GM12878 (cell line): Measurements from ENCODE around the gene CUL5. TPM values are rescaled to one million over a fixed set of nuclear protein-coding genes. Genes with fewer than 3 reads are reported as not detected.

Experiments used
- ATAC-seq: fragments of 200-7000 bp; cut with Tn5 transposase; 3 replicates; pipeline ENCODE4 v1.9.1; 2020; ENCODE audit warnings: mild to moderate bottlenecking, moderate library complexity
- BruUV-seq: library from RNA; stranded (reverse); fragments of 400-500 nt; replicated peaks from 2 replicates; lab custom pipeline; 2021; lab: Mats Ljungman, UMichigan
- CTCF ChIA-PET: fragments of 300-600 bp; sonication (Branson Sonifier 250); formaldehyde crosslinking; extraction: SDS; loops from one replicate; lab custom pipeline; 2021; ENCODE audit warnings: inconsistent platforms; lab: Yijun Ruan, JAX
- POLR2A ChIA-PET: fragments of 350-600 bp; formaldehyde crosslinking; extraction: SDS; loops from one replicate; lab custom pipeline; 2021; ENCODE audit warnings: inconsistent platforms; lab: Charles Lee
- RAD21 ChIA-PET: fragments of 300-600 bp; sonication (Branson Sonifier 250); formaldehyde crosslinking; loops from one replicate; lab custom pipeline; 2023; ENCODE audit warnings: antibody characterized with exemption; ENCODE audit not compliant: unreplicated experiment; lab: Charles Lee
- SMC1A ChIA-PET: fragments of 300-600 bp; sonication (Branson Sonifier 250); formaldehyde crosslinking; loops from one replicate; lab custom pipeline; 2023; ENCODE audit not compliant: unreplicated experiment, uncharacterized antibody; lab: Charles Lee
- DNase-seq: peaks from one replicate; pipeline ENCODE4 v3.0.0-alpha.2; 2011; ENCODE audit warnings: low read depth, low spot score
- FAIRE-seq: peaks from 3 replicates; lab custom pipeline; 2011; peaks lifted over from hg19 to GRCh38; lab: Jason Lieb, UNC
- H2AFZ ChIP-seq: 2 replicates; pipeline ENCODE4 v1.6.0; 2011; ENCODE audit warnings: low read depth, low read length, control low read depth; ENCODE audit not compliant: control insufficient read depth
- H3K27ac ChIP-seq: 2 replicates; pipeline ENCODE4 v1.5.1; 2011; ENCODE audit warnings: control low read depth; ENCODE audit not compliant: control insufficient read depth, insufficient read depth
- H3K27me3 ChIP-seq, 2 experiments: replicated peaks in 1 of 2; 2 replicates each; pipeline versions ENCODE4 v1.6.0 to v1.6.1; 2011; ENCODE audit warnings: low read length in 1 of 2; ENCODE audit not compliant: control insufficient read depth in 2 of 2, insufficient read depth in 2 of 2
- H3K36me3 ChIP-seq, 2 experiments: 2 replicates each; pipeline ENCODE4 v1.5.1; 2011; ENCODE audit warnings: low read length in 1 of 2; ENCODE audit not compliant: control insufficient read depth in 2 of 2, insufficient read depth in 2 of 2
- H3K4me1 ChIP-seq: 2 replicates; pipeline ENCODE4 v1.6.1; 2011; ENCODE audit warnings: mild to moderate bottlenecking, low read length, moderate library complexity, mixed read lengths; ENCODE audit not compliant: control insufficient read depth, insufficient read depth
- H3K4me2 ChIP-seq: 2 replicates; pipeline ENCODE4 v1.6.0; 2011; ENCODE audit warnings: control low read depth; ENCODE audit not compliant: control insufficient read depth, insufficient read depth
- H3K4me3 ChIP-seq: fragments of 200-600 bp; sonication (generic); 2 replicates; pipeline ENCODE4 v1.5.1; 2016
- H3K79me2 ChIP-seq: 2 replicates; pipeline ENCODE4 v1.6.0; 2011; ENCODE audit warnings: low read length; ENCODE audit not compliant: control insufficient read depth, insufficient read depth
- H3K9ac ChIP-seq: 2 replicates; pipeline ENCODE4 v1.8.0; 2011; ENCODE audit warnings: low read length, control low read depth, mixed read lengths; ENCODE audit not compliant: control insufficient read depth, insufficient read depth
- H3K9me3 ChIP-seq: replicated peaks from 3 replicates; pipeline ENCODE4 v1.5.1; 2011; ENCODE audit warnings: mild to moderate bottlenecking, low read length; ENCODE audit not compliant: control insufficient read depth, insufficient read depth
- H4K20me1 ChIP-seq: 2 replicates; pipeline ENCODE4 v1.6.0; 2011; ENCODE audit not compliant: control insufficient read depth, insufficient read depth
- E4F1 ChIP-seq: fragments of 450-650 bp; IDR thresholded peaks from 2 replicates; pipeline ENCODE4 v1.6.1; 2018; ENCODE audit warnings: borderline replicate concordance, mild to moderate bottlenecking; ENCODE audit not compliant: partially characterized antibody
- EED ChIP-seq: sonication (generic); IDR thresholded peaks from 2 replicates; pipeline ENCODE4 v1.6.1; 2016; ENCODE audit warnings: antibody characterized with exemption, low read depth
- FOS ChIP-seq: IDR thresholded peaks from 3 replicates; pipeline ENCODE4 v1.6.1; 2011; ENCODE audit warnings: borderline replicate concordance; ENCODE audit not compliant: insufficient read length; ENCODE audit errors: extremely low read depth
- PBX3 ChIP-seq: IDR thresholded peaks from 2 replicates; pipeline ENCODE4 v1.6.1; 2011; ENCODE audit warnings: mild to moderate bottlenecking, low read depth, low read length, moderate library complexity; ENCODE audit not compliant: insufficient replicate concordance
- TBL1XR1 ChIP-seq: IDR thresholded peaks from 2 replicates; pipeline ENCODE4 v1.6.1; 2012; ENCODE audit warnings: low read depth, low read length, improper control_type of control experiment
- YBX1 ChIP-seq: fragments of 450-650 bp; IDR thresholded peaks from 2 replicates; pipeline ENCODE4 v1.6.1; 2016; ENCODE audit warnings: antibody characterized with exemption
- ZNF274 ChIP-seq: IDR thresholded peaks from one replicate; pipeline ENCODE4 v1.8.0; 2011; ENCODE audit not compliant: insufficient read length, insufficient read depth
- WGBS: methylation state at CpG from one replicate; pipeline ENCODE4 v1.1.6; 2016; ENCODE audit warnings: low lambda C conversion rate; ENCODE audit not compliant: insufficient replicate concordance, insufficient coverage; ENCODE audit errors: missing lambda C conversion rate; 5-methylcytosine and 5-hydroxymethylcytosine counted together
- in situ Hi-C: fragments of 300-500 bp; cut with MboI; formaldehyde crosslinking; loops from 9 replicates; pipeline ENCODE4 v1.14.3; 2018; ENCODE audit warnings: mixed read lengths
- intact Hi-C: fragments of 100-400 bp; cut with micrococcal nuclease; formaldehyde crosslinking; loops from one replicate; pipeline ENCODE4 v1.14.2; 2022; ENCODE audit not compliant: unreplicated experiment
- polyA plus RNA-seq, 11 experiments: library from polyadenylated mRNA; depleted of rRNA in 4 of 11; unstranded in 6 of 11; stranded (reverse) in 5 of 11; fragments of >200 nt; fragmentation: Nextera tagmentation in 4 of 11; fragmentation: Illumina TruSeq in 1 of 11; extraction: Ambion mirVana in 4 of 11; extraction: Trizol in 1 of 11; gene quantifications; 1 replicate in 1 of 11; 2 replicates in 10 of 11; pipeline versions ENCODE4 v1.2.1 to v1.2.3, GENCODE V29; 2011 to 2016; ENCODE audit warnings: inconsistent platforms in 2 of 11, missing spikeins in 2 of 11, low read depth in 1 of 11
- total RNA-seq, 4 experiments: library from RNA; depleted of rRNA in 3 of 4; stranded (reverse); fragments of >200 nt in 3 of 4; fragmentation: Illumina TruSeq in 1 of 4; extraction: Trizol in 1 of 4; gene quantifications; 2 replicates each; pipeline versions ENCODE4 v1.2.1 to v1.2.3, GENCODE V29; 2013 to 2021

CUL5 gene
- total and polyA plus RNA-seq, 10 of the 15 experiments (the other 5 are each of a cell fraction or from before 2014, with no cell fraction given), result 9.1 to 37.6 (median 18.3) TPM

- no peak overlapping the region for H3K4me2 ChIP-seq
- no peak for ATAC-seq
- 100% methylated on average over 2 of the region's 2 CpGs for WGBS
- H3K4me3 ChIP-seq, result no peak overlapping the region
- intact Hi-C loops, result no loop called here
- peaks cover 2 to 4% of the 10 kb centered on the region in 2 experiments for H3K36me3 ChIP-seq
- CTCF ChIA-PET, result no interaction called here
- DNase-seq, result no peak
- no peaks in the 10 kb centered on the region for H3K79me2 ChIP-seq
- H3K27ac ChIP-seq, result no peak overlapping the region
- SMC1A ChIA-PET, result no interaction called here
- no peak overlapping the region for H2AFZ ChIP-seq
- H4K20me1 ChIP-seq, result no peaks in the 10 kb centered on the region
- no peaks in the 10 kb centered on the region for H3K27me3 ChIP-seq
- POLR2A ChIA-PET, result no interaction called here
- FAIRE-seq, result no peak
- H3K9ac ChIP-seq, result no peak overlapping the region
- RAD21 ChIA-PET, result interaction anchor here (0.6 kb wide), 1 partner anchor 63 kb away, joined by 3 read pairs; no protein-coding TSS in a partner anchor
- H3K4me1 ChIP-seq, result no peaks in the 10 kb centered on the region
- TF ChIP-seq PBX3 (no peak), TBL1XR1 (no peak), FOS (no peak), E4F1 (no peak), ZNF274 (no peak), EED (no peak), YBX1 (no peak)
- TF ChIP-seq, all 136 proteins: peak for 0
- in situ Hi-C loops, result no loop called here
- no peaks in the 10 kb centered on the region for H3K9me3 ChIP-seq
- no TSS peak for BruUV-seq
These were observed 54.7 kb downstream of the CUL5 start for GRCh38 chr11:108063410-108063809.
